Motor neuron (in vitro differentiated cells): ENCODE results near the gene GPRC5C. TPM values are rescaled to one million over a fixed set of nuclear protein-coding genes. Genes with fewer than 3 reads are reported as not detected.
"Not testable (repeated sequence)": the region's sequence is repeated elsewhere in the genome, so short reads cannot be mapped to it uniquely, and the experiment has no call there.

ENCODE experiments used
- ATAC-seq, 8 experiments: fragments of 200-7000 bp; cut with Tn5 transposase; replicated peaks in 6 of 8; 2 replicates each; pipeline ENCODE4 v1.8.0; 2021; ENCODE audit warnings: mild to moderate bottlenecking in 8 of 8, moderate library complexity in 8 of 8
- H3K27ac ChIP-seq, 2 donors: fragments of 250-450 bp; sonication (Bioruptor Pico); 2 replicates each; pipeline ENCODE4 v1.9.0; 2021; ENCODE audit warnings: antibody characterized with exemption in 2 of 2, mild to moderate bottlenecking in 2 of 2, moderate library complexity in 1 of 2
- H3K4me1 ChIP-seq, 2 donors: fragments of 250-450 bp; sonication (Bioruptor Pico); replicated peaks in 1 of 2; 2 replicates each; pipeline ENCODE4 v1.6.1; 2021; ENCODE audit warnings: antibody characterized with exemption in 2 of 2, mild to moderate bottlenecking in 2 of 2, moderate library complexity in 1 of 2
- H3K4me3 ChIP-seq, 5 donors: fragments of 250-450 bp; sonication (Bioruptor Pico); 2 replicates each; pipeline ENCODE4 v1.9.0; 2021; ENCODE audit warnings: antibody characterized with exemption in 5 of 5, mild to moderate bottlenecking in 5 of 5, moderate library complexity in 4 of 5
- WGBS, 10 experiments: fragments of 450-650 bp; shearing (Covaris generic); methylation state at CpG; one replicate each; pipeline ENCODE4 v1.0.0; 2022; 5-methylcytosine and 5-hydroxymethylcytosine counted together
- in situ Hi-C, 9 experiments: fragments of 400-800 bp; cut with MboI; loops; one replicate each; pipeline ENCODE4 v1.15.0; 2021; ENCODE audit warnings: low sequenced_read_pairs in 9 of 9, low pct_unique_long_range_greater_than_20kb in 2 of 9; ENCODE audit not compliant: unreplicated experiment in 9 of 9
- total RNA-seq, 8 experiments: library from RNA; unstranded; fragments of 300-600 nt; gene quantifications; 2 replicates each; pipeline versions ENCODE4 v1.2.3 to v1.2.4, GENCODE V29; 2022

The GPRC5C gene
- total RNA-seq, 8 experiments from 2014 or later: 1.2 to 39.7 (median 19.8) TPM

DNA sequence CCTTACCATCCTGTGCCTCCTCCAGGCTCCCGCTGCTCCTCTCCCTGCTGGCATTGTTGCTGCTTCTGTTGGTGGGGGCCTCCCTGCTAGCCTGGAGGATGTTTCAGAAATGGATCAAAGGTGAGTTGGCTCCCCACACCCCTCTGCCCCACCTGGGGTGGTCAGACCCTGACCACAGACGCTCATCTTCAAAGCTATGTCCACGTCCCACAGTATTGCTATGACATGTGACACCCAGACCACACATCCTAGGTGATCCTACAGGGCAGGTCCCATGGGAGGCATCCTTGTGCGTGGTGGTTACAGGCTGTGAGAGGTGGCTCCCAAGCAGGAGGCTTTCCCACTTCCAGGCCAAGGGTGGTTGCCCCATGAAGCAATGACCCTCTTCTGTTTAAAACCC lies 45.5 kb downstream of the GPRC5C start:
- in situ Hi-C loops: no loop called here
- H3K4me3 ChIP-seq: no peak overlapping the region
- ATAC-seq: no peak
- 33 to 100% (median 86%) methylated on average over 1 to 2 of the region's 4 CpGs; no CpG with 5 or more reads in 3 of the 10 experiments for WGBS, 10 experiments
- H3K4me1 ChIP-seq: no peaks in the 10 kb centered on the region
- no peak overlapping the region for H3K27ac ChIP-seq

DNA sequence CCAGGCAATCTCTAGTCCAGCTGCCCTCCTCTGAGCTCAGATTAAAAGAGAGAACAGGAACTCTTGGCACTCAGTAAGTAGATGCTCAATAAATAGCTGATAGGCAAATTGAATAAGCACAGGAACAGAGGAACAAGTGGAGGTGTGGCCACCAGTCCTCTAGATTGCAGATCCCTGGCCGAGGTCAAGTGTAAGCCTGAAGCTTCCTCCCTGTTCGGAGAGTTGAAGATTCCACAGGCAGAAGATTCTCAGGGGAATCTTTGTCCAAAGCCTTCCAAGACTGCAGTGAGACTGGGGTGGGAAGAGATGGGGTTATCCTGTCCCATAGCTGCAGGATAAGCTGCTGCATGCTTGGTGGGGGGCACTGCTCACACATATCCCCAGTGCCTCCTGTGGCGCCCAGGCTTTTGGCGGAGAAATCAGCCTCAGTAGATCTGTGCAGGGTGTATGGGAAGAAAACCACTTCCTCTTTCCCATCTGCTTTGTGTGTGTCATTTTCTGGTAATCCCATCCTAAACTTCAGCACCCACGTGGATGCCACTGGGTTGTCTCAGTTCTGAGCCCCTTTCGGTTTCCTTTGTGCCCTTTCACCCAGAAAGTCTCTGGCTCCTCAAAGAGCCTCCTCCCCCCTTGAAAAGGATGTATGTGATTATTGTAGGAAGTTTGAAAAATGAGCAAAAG lies 46.7 kb downstream of the GPRC5C start:
- in situ Hi-C loops: no loop called here
- no peak for ATAC-seq
- no peak overlapping the region for H3K4me3 ChIP-seq
- WGBS, 10 experiments: 0 to 100% (median 27%) methylated on average over 1 to 6 of the region's 6 CpGs; no CpG with 5 or more reads in 3 of the 10 experiments
- H3K27ac ChIP-seq: no peak overlapping the region
- H3K4me1 ChIP-seq: no peaks in the 10 kb centered on the region

DNA sequence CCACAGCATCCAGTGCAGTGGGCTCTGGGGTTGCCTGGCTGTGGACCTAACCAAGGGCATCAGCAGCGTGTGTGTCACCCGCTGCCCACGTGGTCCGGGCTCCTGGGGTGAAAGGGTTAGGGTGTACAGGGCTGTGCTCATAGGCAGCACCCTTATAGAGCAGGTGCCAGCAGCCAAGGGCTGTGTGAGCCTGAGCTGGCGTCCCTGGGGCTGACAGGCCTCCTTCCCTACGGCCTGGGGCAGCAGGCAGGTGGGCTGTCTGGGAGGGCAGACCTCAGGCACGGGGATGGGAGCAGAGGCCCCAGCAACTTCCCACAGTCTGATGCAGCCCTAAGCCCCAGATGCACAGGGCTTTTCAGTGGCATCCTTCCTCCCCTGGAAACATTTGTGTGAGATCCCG lies 48.4 kb downstream of the GPRC5C start:
- Histone ChIP-seq H3K27ac (no peak overlapping the region), H3K4me1 (no peaks in the 10 kb centered on the region), H3K4me3 (no peak overlapping the region)
- 0 to 78% (median 29%) methylated on average over 1 to 4 of the region's 8 CpGs; no CpG with 5 or more reads in 6 of the 10 experiments for WGBS, 10 experiments
- in situ Hi-C loops: no loop called here
- ATAC-seq: peak in 1 of 8 experiments; percentile 6

DNA sequence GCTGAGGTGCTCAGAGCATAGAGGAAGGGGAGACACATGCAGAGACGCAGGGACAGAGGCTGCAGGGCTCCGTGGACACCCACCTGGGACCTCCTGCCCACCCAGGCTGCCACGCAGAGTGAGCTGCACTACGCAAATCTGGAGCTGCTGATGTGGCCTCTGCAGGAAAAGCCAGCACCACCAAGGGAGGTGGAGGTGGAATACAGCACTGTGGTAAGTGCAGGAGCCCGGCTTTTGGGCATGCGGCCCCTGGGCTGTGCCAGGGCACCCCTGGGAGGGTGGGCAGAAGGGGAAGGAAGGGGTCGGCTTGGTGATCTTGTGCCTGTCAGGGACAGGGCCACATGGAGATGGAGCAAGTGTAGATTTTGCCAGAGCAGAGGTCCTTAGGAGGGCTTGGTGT lies 49.7 kb downstream of the GPRC5C start:
- H3K4me3 ChIP-seq: no peak overlapping the region
- 50 to 80% (median 70%) methylated on average over 1 to 2 of the region's 7 CpGs; no CpG with 5 or more reads in 7 of the 10 experiments for WGBS, 10 experiments
- H3K4me1 ChIP-seq: no peaks in the 10 kb centered on the region
- H3K27ac ChIP-seq: no peak overlapping the region
- no peak for ATAC-seq
- in situ Hi-C loops: no loop called here

DNA sequence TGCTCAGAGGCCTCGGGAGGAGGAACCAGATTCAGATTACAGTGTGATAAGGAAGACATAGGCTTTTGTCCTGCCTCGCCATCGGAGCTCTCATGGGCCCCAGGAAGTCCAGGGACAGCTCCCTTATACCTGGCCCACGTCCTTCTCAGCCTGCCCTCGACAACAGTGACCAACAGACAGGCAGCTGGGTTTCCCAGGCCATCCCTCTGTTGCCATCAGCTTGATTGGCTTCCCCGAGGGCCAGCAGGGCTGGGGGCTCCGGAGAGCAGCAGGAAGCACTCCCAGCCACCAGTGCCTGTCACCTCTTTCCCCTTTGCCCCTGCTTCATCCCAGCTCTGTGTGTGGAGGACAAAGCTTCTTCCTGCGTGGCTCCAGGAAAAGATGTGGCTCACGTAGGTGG lies 52.2 kb downstream of the GPRC5C start:
- WGBS, 10 experiments: 15 to 100% (median 49%) methylated on average over 1 to 5 of the region's 9 CpGs; no CpG with 5 or more reads in 4 of the 10 experiments
- no peak for ATAC-seq
- in situ Hi-C loops: no loop called here

DNA sequence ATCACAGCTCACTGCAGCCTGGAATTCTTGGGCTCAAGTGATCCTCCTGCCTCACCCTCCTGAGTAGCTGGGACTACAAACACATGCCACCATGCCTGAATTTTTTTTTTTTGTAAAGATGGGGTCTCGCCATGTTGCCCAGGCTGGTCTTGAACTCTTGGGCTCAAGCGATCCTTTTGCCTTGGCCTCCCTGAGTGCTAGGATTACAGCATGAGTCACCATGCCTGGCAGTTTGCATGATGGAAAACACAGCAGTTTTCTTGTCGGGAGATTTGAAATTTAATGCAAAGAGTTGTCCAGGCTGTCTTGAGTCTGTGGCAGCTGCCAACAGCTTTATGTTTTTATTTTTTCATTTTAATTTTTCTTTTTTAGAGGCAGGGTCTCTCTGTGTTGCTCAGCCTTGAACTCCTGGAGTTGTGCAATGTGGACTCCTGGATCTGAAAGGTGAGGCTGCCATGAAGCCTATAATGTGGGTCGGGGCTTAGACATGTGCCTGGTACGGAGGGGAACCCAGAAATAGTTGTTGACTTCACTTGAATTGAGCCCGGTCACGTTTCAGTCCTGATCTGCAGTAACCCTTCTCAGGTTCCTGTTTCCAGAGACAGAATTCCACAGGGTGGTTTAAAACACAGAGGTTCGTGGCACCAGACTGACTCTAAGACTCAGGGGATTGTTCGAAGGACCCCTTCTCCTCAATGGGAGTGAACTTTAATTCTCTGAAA lies 53.3 kb downstream of the GPRC5C start:
- in situ Hi-C loops: no loop called here
- Histone ChIP-seq H3K27ac (no peak overlapping the region), H3K4me1 (no peaks in the 10 kb centered on the region), H3K4me3 (no peak overlapping the region)
- peak in 1 of 8 experiments; percentile 40 for ATAC-seq
- WGBS, 10 experiments: 15 to 90% (median 62%) methylated on average over 1 to 9 of the region's 9 CpGs; no CpG with 5 or more reads in 1 of the 10 experiments

More for the DNA sequence above, 52.2 kb downstream of the GPRC5C start:
- no peak overlapping the region for H3K27ac ChIP-seq
- no peak overlapping the region for H3K4me3 ChIP-seq
- no peaks in the 10 kb centered on the region for H3K4me1 ChIP-seq

DNA sequence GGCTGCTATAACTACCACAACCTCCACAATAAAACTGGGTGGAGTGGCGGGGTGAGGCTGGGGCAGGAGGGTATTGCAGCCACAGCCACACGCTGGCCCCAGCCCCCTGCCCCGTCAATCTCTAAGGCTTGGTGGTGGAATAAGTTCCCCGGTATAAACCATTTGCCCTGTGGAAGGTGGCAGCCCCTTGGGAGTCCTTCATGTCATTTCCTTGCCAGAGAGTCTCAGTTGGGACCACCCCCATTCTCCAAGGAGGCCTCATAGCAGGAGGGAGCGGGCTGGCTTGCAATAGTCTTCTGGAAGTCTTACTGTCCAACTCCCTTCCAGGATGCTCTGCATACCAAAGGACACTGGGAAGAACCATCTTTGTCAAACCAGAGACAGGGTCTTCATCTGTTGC lies 54.0 kb downstream of the GPRC5C start:
- no peak for ATAC-seq
- H3K4me1 ChIP-seq: no peaks in the 10 kb centered on the region
- no peak overlapping the region for H3K27ac ChIP-seq
- no peak overlapping the region for H3K4me3 ChIP-seq
- 75% methylated on average over 4 of the region's 5 CpGs; no CpG with 5 or more reads in 9 of the 10 experiments for WGBS, 10 experiments
- in situ Hi-C loops: no loop called here

DNA sequence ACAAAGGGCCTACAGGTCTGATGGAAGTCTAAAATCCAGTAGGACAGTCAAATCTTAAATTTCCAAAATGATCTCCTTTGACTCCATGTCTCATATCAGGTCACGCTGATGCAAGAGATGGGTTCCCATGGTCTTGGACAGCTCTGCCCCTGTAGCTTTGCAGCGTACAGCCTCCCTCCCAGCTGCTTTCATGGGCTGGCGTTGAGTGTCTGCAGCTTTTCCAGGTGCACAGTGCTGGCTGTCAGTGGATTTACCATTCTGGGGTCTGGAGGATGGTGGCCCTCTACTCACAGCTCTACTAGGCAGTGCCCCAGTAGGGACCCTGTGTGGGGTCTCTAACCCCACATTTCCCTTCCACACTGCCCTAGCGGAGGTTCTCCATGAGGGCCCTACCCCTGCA lies 56.4 kb downstream of the GPRC5C start:
- H3K27ac ChIP-seq, in situ Hi-C loops, H3K4me1 ChIP-seq, ATAC-seq, H3K4me3 ChIP-seq: not testable (repeated sequence)
- whole genome bisulfite sequencing, 10 experiments: 40 to 100% (median 74%) methylated on average over 1 to 3 of the region's 4 CpGs; no CpG with 5 or more reads in 5 of the 10 experiments

DNA sequence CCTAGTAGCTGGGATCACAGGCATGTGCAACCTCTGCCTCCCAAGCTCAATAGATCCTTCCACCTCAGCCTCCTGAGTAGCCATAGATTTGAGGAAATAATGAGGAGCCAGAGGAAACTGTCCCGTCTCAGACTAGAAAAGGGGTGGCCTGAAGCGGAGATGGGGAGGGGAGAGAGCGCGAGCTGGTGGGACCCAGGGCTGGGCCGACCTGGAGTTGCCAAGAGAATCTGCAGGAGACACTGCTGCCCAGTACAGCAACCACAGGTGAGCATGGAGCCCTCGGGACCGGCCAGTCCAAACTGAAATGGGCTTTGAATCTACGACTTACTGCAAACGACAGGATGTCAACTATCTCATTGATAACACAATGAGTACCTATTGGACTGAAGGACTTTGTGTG lies 58.8 kb downstream of the GPRC5C start:
- Histone ChIP-seq H3K4me1 (no peaks in the 10 kb centered on the region), H3K4me3 (no peak overlapping the region), H3K27ac (no peak overlapping the region)
- 20 to 100% (median 84%) methylated on average over 1 to 6 of the region's 9 CpGs; no CpG with 5 or more reads in 6 of the 10 experiments for WGBS, 10 experiments
- no peak for ATAC-seq
- in situ Hi-C loops: no loop called here

DNA sequence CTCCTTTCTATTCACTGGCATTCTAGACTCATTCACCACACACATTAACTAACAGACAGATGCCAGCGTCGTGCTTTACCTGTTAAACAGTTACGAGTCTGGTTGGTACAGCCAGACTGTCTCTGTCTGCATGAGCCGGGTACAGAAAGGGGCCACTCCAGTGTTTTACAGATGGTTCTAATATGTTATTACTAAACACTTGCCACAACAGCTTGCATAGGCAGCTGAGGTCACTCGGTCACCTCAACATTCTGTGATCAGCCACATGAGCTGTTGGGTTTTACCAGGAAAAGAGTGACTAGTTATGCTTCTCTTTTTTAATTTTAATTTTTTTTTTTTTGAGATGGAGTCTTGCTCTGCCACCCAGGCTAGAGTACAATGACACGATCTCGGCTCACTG lies 59.7 kb downstream of the GPRC5C start:
- ATAC-seq: no peak
- Histone ChIP-seq H3K4me1 (no peaks in the 10 kb centered on the region), H3K4me3 (no peak overlapping the region), H3K27ac (no peak overlapping the region)
- 0 to 100% (median 86%) methylated on average over 1 to 7 of the region's 7 CpGs; no CpG with 5 or more reads in 1 of the 10 experiments for WGBS, 10 experiments
- in situ Hi-C loops: no loop called here

DNA sequence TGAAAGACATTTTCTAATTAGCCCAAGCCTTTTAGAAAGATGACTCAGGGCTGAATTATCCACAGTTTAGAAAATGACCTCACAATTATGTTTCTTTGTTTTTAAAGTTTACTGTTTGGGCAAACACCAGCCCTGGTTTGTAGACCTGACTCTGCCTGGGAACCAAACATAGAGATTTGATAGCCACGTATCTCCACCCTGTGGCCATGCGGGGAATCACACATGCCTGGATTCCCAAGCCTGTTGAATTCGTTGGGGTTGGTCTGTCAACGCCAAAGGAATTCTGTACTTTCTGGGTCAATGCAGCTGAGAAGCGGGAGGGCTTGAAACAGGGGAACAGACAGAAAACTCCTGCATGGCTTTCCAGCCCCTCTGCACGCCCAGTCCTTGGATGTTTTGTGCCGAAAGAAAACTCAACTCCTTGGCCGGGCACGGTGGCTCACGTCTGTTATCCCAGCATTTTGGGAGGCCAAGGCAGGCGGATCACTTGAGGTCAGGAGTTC lies 61.5 kb downstream of the GPRC5C start:
- ATAC-seq: peak; percentile 40 to 94 (median 76)
- in situ Hi-C loops: no loop called here
- Histone ChIP-seq H3K4me3 (no peak overlapping the region), H3K27ac (no peak overlapping the region), H3K4me1 (no peaks in the 10 kb centered on the region)
- WGBS, 10 experiments: 0 to 40% (median 0%) methylated on average over 1 to 9 of the region's 11 CpGs; no CpG with 5 or more reads in 4 of the 10 experiments
